ENCODE results near the gene ARFGEF3. TPM values are rescaled to one million over a fixed set of nuclear protein-coding genes. Genes with fewer than 3 reads are reported as not detected.

Gene ARFGEF3
- total RNA-seq, 4 donors from 2014 or later = 6.7 to 17.1 (median 13.2) TPM

GRCh38 chr6:138374230-138374629, 212.5 kb downstream of the ARFGEF3 start:
- H3K27me3 ChIP-seq = no peaks in the 10 kb centered on the region
- H3K9me3 ChIP-seq = no peaks in the 10 kb centered on the region
- intact Hi-C loops (cut with DNase I; ENCODE audit: low total_unique reads) = no loop called here
- DNase-seq = no peak
- no peaks in the 10 kb centered on the region for H3K4me1 ChIP-seq
- no peak overlapping the region for H3K4me3 ChIP-seq
- H3K36me3 ChIP-seq = no peaks in the 10 kb centered on the region
- in situ Hi-C loops (cut with MboI; ENCODE audit: low pct_ligation_motif_present in 1 of 4, low pct_unique_long_range_greater_than_20kb in 1 of 4, low sequenced_read_pairs in 3 of 4) = no loop called here
- TF ChIP-seq EP300 (IDR thresholded peaks at IDR 0.05; ENCODE audit: low read depth) (no peak), POLR2AphosphoS5 (IDR thresholded peaks at IDR 0.05) (no peak)
- H3K27ac ChIP-seq = no peak overlapping the region

GRCh38 chr6:138374815-138375214, 213.1 kb downstream of the ARFGEF3 start:
- no peaks in the 10 kb centered on the region for H3K27me3 ChIP-seq
- TF ChIP-seq EP300 (IDR thresholded peaks at IDR 0.05; ENCODE audit: low read depth) (no peak), POLR2AphosphoS5 (IDR thresholded peaks at IDR 0.05) (no peak), CTCF (IDR thresholded peaks at IDR 0.05) (no peak), POLR2A (IDR thresholded peaks at IDR 0.05) (no peak)
- H3K4me1 ChIP-seq = no peaks in the 10 kb centered on the region
- no peak for DNase-seq
- no peak overlapping the region for H3K4me3 ChIP-seq
- intact Hi-C loops (cut with DNase I; ENCODE audit: low total_unique reads) = no loop called here
- in situ Hi-C loops (cut with MboI; ENCODE audit: low pct_ligation_motif_present in 1 of 4, low pct_unique_long_range_greater_than_20kb in 1 of 4, low sequenced_read_pairs in 3 of 4) = no loop called here
- no peak overlapping the region for H3K27ac ChIP-seq
- no peaks in the 10 kb centered on the region for H3K36me3 ChIP-seq
- WGBS, 2 donors (ENCODE audit: low coverage in 1 of 2) = 94% methylated on average over 2 of the region's 2 CpGs; no CpG with 5 or more reads in 1 of the 2 donors
- H3K9me3 ChIP-seq = no peaks in the 10 kb centered on the region

- Histone ChIP-seq H3K27me3 (no peaks in the 10 kb centered on the region), H3K9me3 (no peaks in the 10 kb centered on the region), H3K4me3 (no peak overlapping the region), H3K27ac (no peak overlapping the region), H3K4me1 (no peaks in the 10 kb centered on the region), H3K36me3 (no peaks in the 10 kb centered on the region)
- TF ChIP-seq POLR2A (IDR thresholded peaks at IDR 0.05) (no peak), POLR2AphosphoS5 (IDR thresholded peaks at IDR 0.05) (no peak), CTCF (IDR thresholded peaks at IDR 0.05) (no peak), EP300 (IDR thresholded peaks at IDR 0.05; ENCODE audit: low read depth) (no peak)
- in situ Hi-C loops (cut with MboI; ENCODE audit: low pct_ligation_motif_present in 1 of 4, low pct_unique_long_range_greater_than_20kb in 1 of 4, low sequenced_read_pairs in 3 of 4) (no loop called here), intact Hi-C loops (cut with DNase I; ENCODE audit: low total_unique reads) (no loop called here)
- no peak for DNase-seq
Observed at GRCh38 chr6:138377042-138377441, 215.3 kb downstream of the ARFGEF3 start.

- 70% methylated on average over 6 of the region's 6 CpGs; no CpG with 5 or more reads in 1 of the 2 donors for WGBS, 2 donors (ENCODE audit: low coverage in 1 of 2)
Observed at GRCh38 chr6:138377844-138378243, 216.1 kb downstream of the ARFGEF3 start, which contains the start of gene SMIM28. TSS of gene SMIM28 (plus strand) at chr6:138377905. CDS start at chr6:138378073, 168 bp downstream.

More at GRCh38 chr6:138377844-138378243, 216.1 kb downstream of the ARFGEF3 start, which contains the start of gene SMIM28:
- Histone ChIP-seq H3K9me3 (no peaks in the 10 kb centered on the region), H3K4me3 (no peak within 1 kb of the TSS), H3K36me3 (no peaks in the 10 kb centered on the region), H3K4me1 (no peaks in the 10 kb centered on the region), H3K27me3 (no peaks in the 10 kb centered on the region), H3K27ac (no peak within 1 kb of the TSS)
- TF ChIP-seq POLR2AphosphoS5 (IDR thresholded peaks at IDR 0.05) = no peak
- TF ChIP-seq EP300 (IDR thresholded peaks at IDR 0.05; ENCODE audit: low read depth) = no peak
- no peak for TF ChIP-seq POLR2A (IDR thresholded peaks at IDR 0.05)
- TF ChIP-seq CTCF (IDR thresholded peaks at IDR 0.05) = no peak
- in situ Hi-C loops (cut with MboI; ENCODE audit: low pct_ligation_motif_present in 1 of 4, low pct_unique_long_range_greater_than_20kb in 1 of 4, low sequenced_read_pairs in 3 of 4) = no loop called here
- intact Hi-C loops (cut with DNase I; ENCODE audit: low total_unique reads) = no loop called here
- no peak for DNase-seq
